ENCODE results near the gene RBM3.

GRCh38 chrX:48578661-48579128 is 4.4 kb downstream of the RBM3 start:
- no peak for TF ChIP-seq REST (IDR thresholded peaks at IDR 0.05; ENCODE audit: low read depth)
- TF ChIP-seq ZBTB7A (IDR thresholded peaks at IDR 0.05; ENCODE audit: low read depth): no peak
- TF ChIP-seq MAX (IDR thresholded peaks at IDR 0.05): no peak
- TF ChIP-seq RAD21 (IDR thresholded peaks at IDR 0.05; ENCODE audit: low read depth): no peak
- no peak for TF ChIP-seq USF1 (IDR thresholded peaks at IDR 0.05)
- TF ChIP-seq FOXM1 (IDR thresholded peaks at IDR 0.05; ENCODE audit: borderline replicate concordance, low read depth): no peak
- no peak for TF ChIP-seq EGR1 (IDR thresholded peaks at IDR 0.05)
- no peak for TF ChIP-seq TCF12 (IDR thresholded peaks at IDR 0.05; ENCODE audit: low read depth)
- no peak for TF ChIP-seq EP300 (IDR thresholded peaks at IDR 0.05; ENCODE audit: borderline replicate concordance)

Measured in Ishikawa (cell line).